ENCODE data around the gene CGB5. TPM values are rescaled to one million over a fixed set of nuclear protein-coding genes. Genes with fewer than 3 reads are reported as not detected.

CGB5 gene
- total and polyA plus RNA-seq, 2 donors (not counting 1 experiment from before 2014, with no cell fraction given) = not detected

DNA sequence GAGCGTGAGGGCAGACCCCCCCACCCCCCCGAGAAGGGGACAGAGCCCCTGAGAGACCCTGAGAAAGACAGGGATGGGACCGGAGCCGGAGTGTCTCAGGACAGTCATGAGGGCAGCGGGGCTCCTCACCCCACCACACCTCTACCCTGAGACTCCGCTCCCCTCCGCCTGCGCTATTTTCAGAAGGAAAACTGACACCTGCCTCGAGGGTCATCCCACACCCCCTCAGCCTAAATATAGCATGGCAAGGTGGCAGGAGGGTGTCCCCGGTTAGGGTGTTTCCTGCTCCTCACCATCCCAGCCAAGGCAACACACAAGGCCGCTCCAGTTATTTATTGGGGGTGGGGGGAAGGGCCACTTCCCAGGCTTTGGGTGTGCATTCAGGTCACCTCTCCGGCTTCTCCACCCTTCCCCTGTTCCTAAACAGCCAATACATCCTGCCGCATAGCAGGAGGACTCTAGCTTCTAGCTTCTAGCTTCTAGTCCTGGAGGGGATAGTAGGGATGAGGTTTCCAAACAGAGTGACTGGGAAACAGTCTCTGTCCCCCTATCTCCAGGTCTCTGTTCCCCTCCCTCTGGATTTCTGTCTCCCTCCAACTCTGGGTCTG is 22.4 kb downstream of the CGB5 start:
- TF ChIP-seq EZH2 (IDR thresholded peaks at IDR 0.05; ENCODE audit: borderline replicate concordance, insufficient read depth, low read depth, low read length, poor library complexity, severe bottlenecking) = no peak
- TF ChIP-seq, protein P1, sequence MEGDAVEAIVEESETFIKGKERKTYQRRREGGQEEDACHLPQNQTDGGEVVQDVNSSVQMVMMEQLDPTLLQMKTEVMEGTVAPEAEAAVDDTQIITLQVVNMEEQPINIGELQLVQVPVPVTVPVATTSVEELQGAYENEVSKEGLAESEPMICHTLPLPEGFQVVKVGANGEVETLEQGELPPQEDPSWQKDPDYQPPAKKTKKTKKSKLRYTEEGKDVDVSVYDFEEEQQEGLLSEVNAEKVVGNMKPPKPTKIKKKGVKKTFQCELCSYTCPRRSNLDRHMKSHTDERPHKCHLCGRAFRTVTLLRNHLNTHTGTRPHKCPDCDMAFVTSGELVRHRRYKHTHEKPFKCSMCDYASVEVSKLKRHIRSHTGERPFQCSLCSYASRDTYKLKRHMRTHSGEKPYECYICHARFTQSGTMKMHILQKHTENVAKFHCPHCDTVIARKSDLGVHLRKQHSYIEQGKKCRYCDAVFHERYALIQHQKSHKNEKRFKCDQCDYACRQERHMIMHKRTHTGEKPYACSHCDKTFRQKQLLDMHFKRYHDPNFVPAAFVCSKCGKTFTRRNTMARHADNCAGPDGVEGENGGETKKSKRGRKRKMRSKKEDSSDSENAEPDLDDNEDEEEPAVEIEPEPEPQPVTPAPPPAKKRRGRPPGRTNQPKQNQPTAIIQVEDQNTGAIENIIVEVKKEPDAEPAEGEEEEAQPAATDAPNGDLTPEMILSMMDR (IDR thresholded peaks at IDR 0.05) = no peak
- Histone ChIP-seq H3K9ac (ENCODE audit: low read length) (no peak overlapping the region), H4K20me1 (ENCODE audit: control insufficient read depth, insufficient read depth, low read length, poor library complexity, severe bottlenecking) (no peaks in the 10 kb centered on the region), H3K4me2 (replicated peaks; ENCODE audit: low read depth, low read length, poor library complexity, severe bottlenecking) (no peak overlapping the region), H3K4me1 (ENCODE audit: control insufficient read depth in 2 of 2, insufficient read depth in 2 of 2, low read length in 2 of 2) (peaks cover 0 to 5% of the 10 kb centered on the region in 2 donors), H3K27ac (ENCODE audit: low read length in 2 of 2) (no peak overlapping the region), H2AFZ (ENCODE audit: insufficient read depth, low read depth, low read length, poor library complexity, severe bottlenecking) (no peak overlapping the region), H3K36me3 (replicated peaks in 1 of 2; ENCODE audit: control extremely low read depth in 1 of 2, control insufficient read depth in 1 of 2, extremely low read depth in 1 of 2, insufficient read depth in 2 of 2, low read length in 1 of 2) (no peaks in the 10 kb centered on the region), H3K4me3 (ENCODE audit: control extremely low read depth in 1 of 5, extremely low read depth in 1 of 5, insufficient read depth in 1 of 5, low read depth in 2 of 5, low read length in 4 of 5) (no peak overlapping the region), H3K27me3 (replicated peaks in 1 of 4; ENCODE audit: control extremely low read depth in 1 of 4, control insufficient read depth in 3 of 4, insufficient read depth in 4 of 4, low read length in 3 of 4) (peaks cover 0 to 66% (median 26%) of the 10 kb centered on the region in 4 experiments), H3K79me2 (ENCODE audit: control insufficient read depth, insufficient read depth, low read length) (no peaks in the 10 kb centered on the region), H3K9me3 (ENCODE audit: control extremely low read depth in 1 of 3, control insufficient read depth in 2 of 3, insufficient read depth in 1 of 3, low read length in 2 of 3) (peaks cover 0 to 20% (median 0%) of the 10 kb centered on the region in 3 donors)
- ChIA-PET CTCF (no interaction called here), POLR2A (no interaction called here)
- H3K9me3 Mint-ChIP-seq (ENCODE audit: insufficient read depth) = peaks cover 1% of the 10 kb centered on the region
- H3K27me3 Mint-ChIP-seq = peaks cover 54% of the 10 kb centered on the region
- intact Hi-C loops (cut with micrococcal nuclease) = no loop called here
- peaks cover 7% of the 10 kb centered on the region for H3K4me1 Mint-ChIP-seq
- H3K4me3 Mint-ChIP-seq = no peak overlapping the region
- no peak for DNase-seq
- no CpG with 5 or more reads among the region's 13 CpGs for WGBS (ENCODE audit: insufficient coverage)
- H3K27ac Mint-ChIP-seq = no peak overlapping the region
- no peak for ATAC-seq (ENCODE audit: low read depth)

DNA sequence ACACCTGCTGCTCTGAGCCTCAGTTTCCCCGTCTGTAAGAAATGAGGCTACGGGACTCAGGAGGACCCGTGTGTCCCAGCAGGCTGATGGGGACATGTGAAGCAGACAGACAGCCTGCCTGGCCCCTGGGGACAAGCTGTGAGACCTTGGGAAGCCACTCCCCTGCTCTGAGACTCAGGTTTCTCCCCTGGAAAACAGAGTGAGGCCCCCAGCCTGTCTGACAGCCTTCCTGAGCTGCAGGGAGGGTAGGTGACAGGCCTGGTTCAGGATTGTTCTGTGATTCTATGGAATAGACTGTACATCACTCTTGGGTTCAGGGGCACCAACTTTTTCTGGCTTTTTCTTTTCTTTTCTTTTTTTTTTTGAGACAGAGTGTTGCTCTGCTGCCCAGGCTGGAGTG is 23.9 kb downstream of the CGB5 start:
- H3K27me3 Mint-ChIP-seq = peaks cover 58% of the 10 kb centered on the region

More for the DNA sequence above, 23.9 kb downstream of the CGB5 start:
- Histone ChIP-seq H3K27ac (ENCODE audit: low read length in 2 of 2) (no peak overlapping the region), H3K4me3 (ENCODE audit: control extremely low read depth in 1 of 5, extremely low read depth in 1 of 5, insufficient read depth in 1 of 5, low read depth in 2 of 5, low read length in 4 of 5) (no peak overlapping the region), H3K27me3 (replicated peaks in 1 of 4; ENCODE audit: control extremely low read depth in 1 of 4, control insufficient read depth in 3 of 4, insufficient read depth in 4 of 4, low read length in 3 of 4) (peaks cover 0 to 66% (median 24%) of the 10 kb centered on the region in 4 experiments), H3K36me3 (replicated peaks in 1 of 2; ENCODE audit: control extremely low read depth in 1 of 2, control insufficient read depth in 1 of 2, extremely low read depth in 1 of 2, insufficient read depth in 2 of 2, low read length in 1 of 2) (no peaks in the 10 kb centered on the region), H3K4me1 (ENCODE audit: control insufficient read depth in 2 of 2, insufficient read depth in 2 of 2, low read length in 2 of 2) (peaks cover 0 to 9% of the 10 kb centered on the region in 2 donors), H2AFZ (ENCODE audit: insufficient read depth, low read depth, low read length, poor library complexity, severe bottlenecking) (no peak overlapping the region), H4K20me1 (ENCODE audit: control insufficient read depth, insufficient read depth, low read length, poor library complexity, severe bottlenecking) (no peaks in the 10 kb centered on the region), H3K79me2 (ENCODE audit: control insufficient read depth, insufficient read depth, low read length) (no peaks in the 10 kb centered on the region), H3K9me3 (ENCODE audit: control extremely low read depth in 1 of 3, control insufficient read depth in 2 of 3, insufficient read depth in 1 of 3, low read length in 2 of 3) (peaks cover 0 to 20% (median 0%) of the 10 kb centered on the region in 3 donors), H3K9ac (ENCODE audit: low read length) (no peak overlapping the region), H3K4me2 (replicated peaks; ENCODE audit: low read depth, low read length, poor library complexity, severe bottlenecking) (no peak overlapping the region)
- H3K27ac Mint-ChIP-seq = no peak overlapping the region
- TF ChIP-seq, protein P1 (IDR thresholded peaks at IDR 0.05) = no peak
- no peak for TF ChIP-seq EZH2 (IDR thresholded peaks at IDR 0.05; ENCODE audit: borderline replicate concordance, insufficient read depth, low read depth, low read length, poor library complexity, severe bottlenecking)
- ATAC-seq (ENCODE audit: low read depth) (no peak), DNase-seq (no peak)
- WGBS (ENCODE audit: insufficient coverage) = 61% methylated on average over 3 of the region's 3 CpGs
- POLR2A ChIA-PET = no interaction called here
- intact Hi-C loops (cut with micrococcal nuclease) = no loop called here
- CTCF ChIA-PET = no interaction called here
- no peak overlapping the region for H3K4me3 Mint-ChIP-seq
- H3K4me1 Mint-ChIP-seq = peaks cover 7% of the 10 kb centered on the region
- peaks cover 1% of the 10 kb centered on the region for H3K9me3 Mint-ChIP-seq (ENCODE audit: insufficient read depth)
